Parathyroid adenoma (tissue), 2 donors: ENCODE data around the gene ZNF865.
"Not testable (repeated sequence)": the region's sequence is repeated elsewhere in the genome, so short reads cannot be mapped to it uniquely, and the experiment has no call there.

Experiments
- H2AFZ ChIP-seq: fragments of 300-600 bp; sonication (generic); one replicate; pipeline ENCODE4 v1.7.0; 2017; ENCODE audit warnings: antibody characterized with exemption, mild to moderate bottlenecking
- H3K27ac ChIP-seq: fragments of 300-600 bp; sonication (generic); one replicate; pipeline ENCODE4 v1.7.0; 2017
- H3K27me3 ChIP-seq: fragments of 300-600 bp; sonication (generic); one replicate; pipeline ENCODE4 v1.7.0; 2017; ENCODE audit warnings: low read length; ENCODE audit not compliant: control insufficient read depth, insufficient read depth
- H3K36me3 ChIP-seq: fragments of 300-600 bp; sonication (generic); one replicate; pipeline ENCODE4 v1.7.0; 2017; ENCODE audit warnings: low read length; ENCODE audit not compliant: control insufficient read depth, insufficient read depth
- H3K4me1 ChIP-seq: fragments of 300-600 bp; sonication (generic); one replicate; pipeline ENCODE4 v1.7.0; 2017; ENCODE audit warnings: control low read depth
- H3K4me2 ChIP-seq: fragments of 300-600 bp; sonication (generic); one replicate; pipeline ENCODE4 v1.7.0; 2017; ENCODE audit warnings: low read length
- H3K4me3 ChIP-seq: fragments of 300-600 bp; sonication (generic); one replicate; pipeline ENCODE4 v1.7.0; 2017; ENCODE audit warnings: low read depth, low read length
- H3K79me2 ChIP-seq: fragments of 300-600 bp; sonication (generic); one replicate; pipeline ENCODE4 v1.7.0; 2017; ENCODE audit warnings: control low read depth
- H3K9ac ChIP-seq: fragments of 300-600 bp; sonication (generic); one replicate; pipeline ENCODE4 v1.7.0; 2017; ENCODE audit warnings: mild to moderate bottlenecking
- H3K9me3 ChIP-seq: fragments of 300-600 bp; sonication (generic); one replicate; pipeline ENCODE4 v1.7.0; 2017; ENCODE audit warnings: low read length; ENCODE audit not compliant: control insufficient read depth
- TF ChIP-seq, protein P1 (sequence below): fragments of 300-600 bp; sonication (generic); IDR thresholded peaks from one replicate; pipeline ENCODE4 v1.7.0; 2017; ENCODE audit warnings: antibody characterized with exemption, mild to moderate bottlenecking
- donor health status: primary hyperparathyroidism.

The ZNF865 gene

DNA sequence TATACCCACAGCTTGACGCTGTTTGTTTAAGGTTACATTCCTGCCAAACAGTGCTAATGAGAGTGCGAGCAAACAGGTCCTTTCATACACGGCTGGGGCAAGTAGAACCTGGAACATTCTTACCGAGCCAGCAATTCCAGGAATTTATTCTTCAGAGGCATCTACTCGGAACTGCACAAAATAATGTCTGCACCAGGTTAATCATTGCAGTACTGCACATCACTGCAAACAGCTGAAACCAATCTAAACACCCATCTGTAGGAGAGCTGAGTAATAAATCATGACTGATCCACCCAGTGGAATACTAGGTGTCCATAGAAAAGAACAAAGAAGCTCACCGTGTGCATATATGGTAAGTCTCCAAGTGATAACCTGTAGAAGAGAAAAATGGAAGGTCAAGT, 23.6 kb upstream of the ZNF865 start:
- Histone ChIP-seq H3K27ac (peak overlapping the region; percentile 91), H3K4me3 (no peak overlapping the region), H3K9ac (no peak overlapping the region), H3K79me2 (no peaks in the 10 kb centered on the region), H3K9me3 (no peaks in the 10 kb centered on the region), H3K4me2 (peak overlapping the region; percentile 68), H2AFZ (peak overlapping the region; percentile 98), H3K4me1 (peaks cover 18% of the 10 kb centered on the region), H3K27me3 (no peaks in the 10 kb centered on the region), H3K36me3 (no peaks in the 10 kb centered on the region)
- TF ChIP-seq, protein P1, sequence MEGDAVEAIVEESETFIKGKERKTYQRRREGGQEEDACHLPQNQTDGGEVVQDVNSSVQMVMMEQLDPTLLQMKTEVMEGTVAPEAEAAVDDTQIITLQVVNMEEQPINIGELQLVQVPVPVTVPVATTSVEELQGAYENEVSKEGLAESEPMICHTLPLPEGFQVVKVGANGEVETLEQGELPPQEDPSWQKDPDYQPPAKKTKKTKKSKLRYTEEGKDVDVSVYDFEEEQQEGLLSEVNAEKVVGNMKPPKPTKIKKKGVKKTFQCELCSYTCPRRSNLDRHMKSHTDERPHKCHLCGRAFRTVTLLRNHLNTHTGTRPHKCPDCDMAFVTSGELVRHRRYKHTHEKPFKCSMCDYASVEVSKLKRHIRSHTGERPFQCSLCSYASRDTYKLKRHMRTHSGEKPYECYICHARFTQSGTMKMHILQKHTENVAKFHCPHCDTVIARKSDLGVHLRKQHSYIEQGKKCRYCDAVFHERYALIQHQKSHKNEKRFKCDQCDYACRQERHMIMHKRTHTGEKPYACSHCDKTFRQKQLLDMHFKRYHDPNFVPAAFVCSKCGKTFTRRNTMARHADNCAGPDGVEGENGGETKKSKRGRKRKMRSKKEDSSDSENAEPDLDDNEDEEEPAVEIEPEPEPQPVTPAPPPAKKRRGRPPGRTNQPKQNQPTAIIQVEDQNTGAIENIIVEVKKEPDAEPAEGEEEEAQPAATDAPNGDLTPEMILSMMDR, result no peak

DNA sequence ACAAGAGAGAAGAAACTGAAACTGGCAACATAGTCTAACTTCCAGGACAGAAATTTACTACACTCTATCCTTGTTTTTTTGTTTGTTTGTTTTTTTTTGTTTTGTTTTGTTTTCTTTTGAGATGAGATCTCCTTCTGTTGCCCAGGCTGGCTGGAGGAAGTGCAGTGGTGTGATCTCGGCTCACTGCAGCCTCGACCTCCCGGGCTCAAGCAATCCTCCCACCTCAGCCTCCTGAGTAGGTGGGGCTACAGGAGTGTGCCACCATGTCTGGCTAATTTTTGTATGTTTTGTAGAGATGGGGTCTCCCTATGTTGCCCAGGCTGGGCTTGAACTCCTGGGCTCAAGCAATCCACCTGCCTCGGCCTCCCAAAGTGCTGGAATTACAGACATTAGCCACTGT, 23.2 kb upstream of the ZNF865 start:
- H2AFZ ChIP-seq, result peak overlapping the region; percentile 98
- H3K36me3 ChIP-seq, H3K9ac ChIP-seq, H3K9me3 ChIP-seq, H3K4me2 ChIP-seq, H3K27me3 ChIP-seq, H3K4me3 ChIP-seq, H3K79me2 ChIP-seq: not testable (repeated sequence)
- peaks cover 21% of the 10 kb centered on the region for H3K4me1 ChIP-seq
- H3K27ac ChIP-seq, result peak overlapping the region; percentile 91

DNA sequence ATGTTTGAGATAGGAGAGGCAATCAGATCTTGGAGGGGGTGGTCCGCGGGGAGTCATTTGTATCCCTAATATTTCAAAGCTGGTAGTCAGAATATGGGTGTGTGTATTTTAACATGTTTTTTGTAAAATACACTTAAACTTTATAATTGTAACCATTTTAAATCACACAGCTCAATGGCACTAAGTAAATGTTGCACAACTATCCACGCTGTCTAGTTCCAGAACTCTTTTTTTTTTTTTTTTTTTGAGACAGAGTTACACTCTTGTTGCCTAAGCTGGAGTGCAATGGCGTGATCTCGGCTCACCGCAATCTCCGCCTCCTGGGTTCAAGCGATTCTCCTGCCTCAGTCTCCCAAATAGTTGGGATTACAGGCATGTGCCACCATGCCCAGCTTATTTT, 21.6 kb upstream of the ZNF865 start:
- H3K27ac ChIP-seq, H2AFZ ChIP-seq, H3K4me2 ChIP-seq, H3K79me2 ChIP-seq, H3K9ac ChIP-seq, H3K36me3 ChIP-seq, H3K4me3 ChIP-seq, H3K27me3 ChIP-seq, H3K9me3 ChIP-seq: not testable (repeated sequence)
- H3K4me1 ChIP-seq, result peaks cover 21% of the 10 kb centered on the region

DNA sequence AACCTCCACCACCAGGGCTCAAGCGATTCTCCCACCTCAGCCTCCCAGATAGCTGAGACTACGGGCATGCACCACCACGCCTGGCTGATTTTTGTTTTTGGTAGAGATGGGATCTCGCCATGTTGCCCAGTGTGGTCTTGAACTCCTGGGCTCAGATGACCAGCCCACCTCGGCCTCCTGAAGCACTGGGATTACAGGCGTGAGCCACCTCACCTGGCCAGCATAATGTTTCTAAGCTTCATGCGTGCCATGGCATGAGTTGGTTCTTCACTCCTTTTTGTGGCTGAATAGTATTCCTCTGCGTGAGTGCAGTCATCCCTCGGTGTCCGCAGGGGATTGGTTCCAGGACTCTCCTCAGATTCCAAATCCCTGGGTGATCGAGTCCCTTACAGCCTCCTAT, 20.6 kb upstream of the ZNF865 start:
- H3K4me3 ChIP-seq, result no peak overlapping the region
- H3K9ac ChIP-seq, result no peak overlapping the region
- no peaks in the 10 kb centered on the region for H3K36me3 ChIP-seq
- H3K79me2 ChIP-seq, result no peaks in the 10 kb centered on the region
- TF ChIP-seq, protein P1, result no peak
- no peak overlapping the region for H2AFZ ChIP-seq
- H3K4me2 ChIP-seq, result no peak overlapping the region
- no peaks in the 10 kb centered on the region for H3K27me3 ChIP-seq
- H3K27ac ChIP-seq, result peak overlapping the region; percentile 62
- no peaks in the 10 kb centered on the region for H3K9me3 ChIP-seq
- peaks cover 21% of the 10 kb centered on the region for H3K4me1 ChIP-seq

DNA sequence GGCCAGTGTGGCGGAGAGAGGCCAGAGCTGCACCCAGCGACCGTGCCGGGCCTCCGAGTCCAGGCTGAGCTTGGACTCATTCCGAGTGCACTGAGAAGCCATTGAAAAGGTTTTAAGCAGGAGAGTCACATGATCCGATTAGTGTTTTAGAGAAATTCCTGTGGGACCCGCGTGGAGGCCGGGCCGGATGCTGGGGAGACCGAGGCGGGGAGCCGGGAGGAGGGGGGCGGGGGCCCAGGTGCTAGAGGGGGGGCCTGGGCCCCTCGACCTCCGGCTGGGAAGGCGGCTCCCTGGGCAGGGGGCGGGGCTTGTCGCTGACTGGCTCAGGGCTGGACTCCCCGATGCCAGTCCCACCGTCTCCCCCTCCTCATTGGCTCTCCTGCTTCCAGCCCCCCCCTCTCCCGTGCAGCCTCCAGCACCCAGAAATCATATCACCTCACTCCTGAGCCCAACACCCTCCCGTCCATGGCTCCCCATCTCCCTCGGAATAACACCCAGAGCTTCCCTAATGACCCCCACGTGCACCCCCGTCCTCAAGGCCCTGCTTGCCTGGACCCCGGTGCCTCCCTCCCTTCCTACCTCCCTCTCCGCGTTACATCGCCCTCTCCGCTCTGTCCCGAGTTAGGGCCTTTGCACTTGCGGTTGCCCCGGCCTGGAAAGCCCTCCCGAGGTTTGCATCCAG, 19.6 kb upstream of the ZNF865 start:
- Histone ChIP-seq H2AFZ (peak overlapping the region; percentile 83), H3K79me2 (no peaks in the 10 kb centered on the region), H3K9me3 (no peaks in the 10 kb centered on the region), H3K27ac (peak overlapping the region; percentile 62), H3K4me3 (peak overlapping the region; percentile 21), H3K9ac (no peak overlapping the region), H3K36me3 (no peaks in the 10 kb centered on the region), H3K4me1 (peaks cover 21% of the 10 kb centered on the region), H3K4me2 (peak overlapping the region; percentile 79), H3K27me3 (no peaks in the 10 kb centered on the region)
- TF ChIP-seq, protein P1, result no peak
